Transverse colon (tissue), 4 donors: ENCODE measurements around the gene MET. TPM values are rescaled to one million over a fixed set of nuclear protein-coding genes. Genes with fewer than 3 reads are reported as not detected.

ENCODE experiments used
- DNase-seq: peaks from one replicate; pipeline ENCODE4 v3.0.0-alpha.2; 2019
- H3K27ac ChIP-seq, 4 donors: fragments of 200-600 bp; sonication (generic); 2 replicates each; pipeline ENCODE4 v1.5.1; 2016 to 2018; ENCODE audit warnings: inconsistent platforms in 4 of 4
- H3K27me3 ChIP-seq: fragments of 200-600 bp; sonication (generic); 2 replicates; pipeline ENCODE4 v1.5.1; 2017; ENCODE audit warnings: inconsistent platforms
- H3K36me3 ChIP-seq, 4 donors: fragments of 200-600 bp; sonication (generic); 2 replicates each; pipeline ENCODE4 v1.5.1; 2017 to 2019; ENCODE audit warnings: inconsistent platforms in 4 of 4
- H3K4me1 ChIP-seq, 4 donors: fragments of 200-600 bp; sonication (generic); 2 replicates each; pipeline ENCODE4 v1.5.1; 2017 to 2020; ENCODE audit warnings: inconsistent platforms in 4 of 4
- H3K4me3 ChIP-seq, 4 donors: fragments of 200-600 bp; sonication (generic); 1 replicate in 1 of 4; 2 replicates in 3 of 4; pipeline versions ENCODE4 v1.5.1 to v1.6.1; 2017 to 2019; ENCODE audit warnings: inconsistent platforms in 4 of 4
- H3K9me3 ChIP-seq, 2 donors: fragments of 200-600 bp; sonication (generic); 2 replicates each; pipeline ENCODE4 v1.5.1; 2017 to 2019; ENCODE audit warnings: inconsistent platforms in 2 of 2
- CTCF ChIP-seq, 5 experiments: fragments of 200-600 bp in 3 of 5; fragments of 450-650 bp in 2 of 5; sonication (generic) in 3 of 5; IDR thresholded peaks; 1 replicate in 2 of 5; 2 replicates in 3 of 5; pipeline ENCODE4 v1.5.1; 2016 to 2017; ENCODE audit warnings: antibody characterized with exemption in 5 of 5, inconsistent platforms in 3 of 5, mild to moderate bottlenecking in 2 of 5, moderate library complexity in 1 of 5
- EP300 ChIP-seq: sonication (generic); formaldehyde crosslinking; IDR thresholded peaks from one replicate; pipeline ENCODE4 v1.6.1; 2017; ENCODE audit warnings: antibody characterized with exemption, low read depth
- POLR2A ChIP-seq: fragments of 450-650 bp; IDR thresholded peaks from one replicate; pipeline ENCODE4 v1.6.1; 2016; ENCODE audit warnings: antibody characterized with exemption, mild to moderate bottlenecking, moderate library complexity
- POLR2AphosphoS5 ChIP-seq, 3 donors: sonication (generic); formaldehyde crosslinking; IDR thresholded peaks; one replicate each; pipeline ENCODE4 v1.6.1; 2016; ENCODE audit warnings: antibody characterized with exemption in 3 of 3
- WGBS, 2 donors: methylation state at CpG; one replicate each; pipeline ENCODE4 v1.1.5; 2018; ENCODE audit warnings: low coverage in 1 of 2; 5-methylcytosine and 5-hydroxymethylcytosine counted together
- in situ Hi-C, 4 donors: fragments of 200-750 bp; cut with MboI; loops; one replicate each; pipeline versions ENCODE4 v1.15.0 to v1.15.1; 2017; ENCODE audit warnings: low sequenced_read_pairs in 3 of 4, low pct_ligation_motif_present in 1 of 4, low pct_unique_long_range_greater_than_20kb in 1 of 4
- intact Hi-C: fragments of 100-400 bp; cut with DNase I; formaldehyde crosslinking; loops from one replicate; pipeline ENCODE4 v1.15.1; 2023; ENCODE audit warnings: low total_unique reads
- total RNA-seq, 4 donors: library from RNA; depleted of rRNA; stranded (reverse); fragments of >200 nt; gene quantifications; one replicate each; pipeline ENCODE4 v1.1.0, GENCODE V29; 2016

Gene MET
- total RNA-seq, 4 donors from 2014 or later = 6.4 to 35.5 (median 20.3) TPM

GRCh38 chr7:116630932-116631671 lies 40.9 kb upstream of the MET start:
- peak in 2 of 3 donors; percentile 37 to 58 for TF ChIP-seq POLR2AphosphoS5 (IDR thresholded peaks at IDR 0.05)
- no peak for TF ChIP-seq CTCF (IDR thresholded peaks at IDR 0.05)
- DNase-seq = peak; percentile 88
- Histone ChIP-seq H3K27ac (peak overlapping the region; percentile 39 to 68 (median 50)), H3K4me3 (no peak overlapping the region), H3K36me3 (no peaks in the 10 kb centered on the region), H3K4me1 (peaks cover 0 to 33% (median 17%) of the 10 kb centered on the region in 4 donors), H3K27me3 (no peaks in the 10 kb centered on the region), H3K9me3 (no peaks in the 10 kb centered on the region)
- in situ Hi-C loops (no loop called here), intact Hi-C loops (no loop called here)
- 40% methylated on average over 8 to 10 of the region's 10 CpGs for WGBS, 2 donors

GRCh38 chr7:116631676-116632075 lies 40.3 kb upstream of the MET start:
- Histone ChIP-seq H3K9me3 (no peaks in the 10 kb centered on the region), H3K27ac (no peak overlapping the region)

GRCh38 chr7:116632384-116632783 lies 39.6 kb upstream of the MET start:
- no peaks in the 10 kb centered on the region for H3K36me3 ChIP-seq
- TF ChIP-seq EP300 (no peak), CTCF (IDR thresholded peaks at IDR 0.05) (no peak), POLR2A (no peak), POLR2AphosphoS5 (IDR thresholded peaks at IDR 0.05) (no peak)
- intact Hi-C loops (loop anchor here (2.0 kb wide), 1 partner anchor 50 kb away; no protein-coding TSS in a partner anchor), in situ Hi-C loops (no loop called here)
- H3K9me3 ChIP-seq = no peaks in the 10 kb centered on the region
- no peak overlapping the region for H3K27ac ChIP-seq
- H3K27me3 ChIP-seq = no peaks in the 10 kb centered on the region
- WGBS, 2 donors = 80 to 85% methylated on average over 1 of the region's 1 CpG
- H3K4me1 ChIP-seq = peaks cover 0 to 33% (median 17%) of the 10 kb centered on the region in 4 donors
- H3K4me3 ChIP-seq = no peak overlapping the region
- no peak for DNase-seq

More at GRCh38 chr7:116631676-116632075, 40.3 kb upstream of the MET start:
- Histone ChIP-seq H3K4me1 (peaks cover 0 to 33% (median 17%) of the 10 kb centered on the region in 4 donors), H3K36me3 (no peaks in the 10 kb centered on the region), H3K27me3 (no peaks in the 10 kb centered on the region), H3K4me3 (no peak overlapping the region)
- TF ChIP-seq EP300 (no peak), POLR2AphosphoS5 (IDR thresholded peaks at IDR 0.05) (no peak), POLR2A (no peak)
- DNase-seq = no peak
- WGBS, 2 donors = 65 to 77% methylated on average over 2 of the region's 2 CpGs
- intact Hi-C loops (loop anchor here (2.0 kb wide), 1 partner anchor 51 kb away; no protein-coding TSS in a partner anchor), in situ Hi-C loops (no loop called here)

- intact Hi-C loops (loop anchor here (2.0 kb wide), 1 partner anchor 49 kb away; no protein-coding TSS in a partner anchor), in situ Hi-C loops (no loop called here)
- H3K27ac ChIP-seq = no peak overlapping the region
- no peaks in the 10 kb centered on the region for H3K27me3 ChIP-seq
- TF ChIP-seq POLR2A = no peak
- TF ChIP-seq EP300 = no peak
- no peak for TF ChIP-seq CTCF (IDR thresholded peaks at IDR 0.05)
- no peak for TF ChIP-seq POLR2AphosphoS5 (IDR thresholded peaks at IDR 0.05)
- DNase-seq = no peak
- H3K4me1 ChIP-seq = peaks cover 0 to 29% (median 17%) of the 10 kb centered on the region in 4 donors
- H3K36me3 ChIP-seq = no peaks in the 10 kb centered on the region
- no peaks in the 10 kb centered on the region for H3K9me3 ChIP-seq
- no peak overlapping the region for H3K4me3 ChIP-seq
- 69 to 70% methylated on average over 13 of the region's 13 CpGs for WGBS, 2 donors
Observed at GRCh38 chr7:116633131-116633988, 38.6 kb upstream of the MET start.
